ENCODE measurements around the gene ANKRD12.

DNA sequence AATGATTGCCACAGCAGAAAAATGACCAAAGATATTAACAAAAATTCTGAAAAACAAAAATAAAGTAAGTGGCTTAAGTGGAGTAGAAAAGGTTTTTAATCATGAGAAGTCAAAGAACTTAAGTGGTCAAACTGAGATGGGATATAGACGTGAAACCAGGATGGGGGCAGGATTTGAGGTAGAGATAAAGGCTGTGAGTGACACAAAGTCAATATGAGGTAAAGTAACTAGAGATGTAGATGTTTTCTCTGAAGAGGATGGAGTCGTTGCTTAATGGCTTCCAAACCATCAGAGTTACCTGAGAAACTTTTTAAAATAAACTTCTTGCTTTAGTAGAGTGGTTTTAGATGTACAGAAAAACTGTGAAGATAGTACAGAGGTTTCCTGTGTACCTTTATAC lies 21.2 kb downstream of the ANKRD12 start:
- TF ChIP-seq EZH2 (IDR thresholded peaks at IDR 0.05), result no peak
- no peak for TF ChIP-seq POLR2AphosphoS5 (IDR thresholded peaks at IDR 0.05; ENCODE audit: borderline replicate concordance, low read depth, low read length)
